ENCODE results near the gene DNM1L. TPM values are rescaled to one million over a fixed set of nuclear protein-coding genes. Genes with fewer than 3 reads are reported as not detected.
A peak's percentile ranks its signal among the peaks of the same experiment; 100 is the strongest.

DNM1L gene
- total RNA-seq, 1 experiment from 2014 or later, result 79.8 TPM

DNA sequence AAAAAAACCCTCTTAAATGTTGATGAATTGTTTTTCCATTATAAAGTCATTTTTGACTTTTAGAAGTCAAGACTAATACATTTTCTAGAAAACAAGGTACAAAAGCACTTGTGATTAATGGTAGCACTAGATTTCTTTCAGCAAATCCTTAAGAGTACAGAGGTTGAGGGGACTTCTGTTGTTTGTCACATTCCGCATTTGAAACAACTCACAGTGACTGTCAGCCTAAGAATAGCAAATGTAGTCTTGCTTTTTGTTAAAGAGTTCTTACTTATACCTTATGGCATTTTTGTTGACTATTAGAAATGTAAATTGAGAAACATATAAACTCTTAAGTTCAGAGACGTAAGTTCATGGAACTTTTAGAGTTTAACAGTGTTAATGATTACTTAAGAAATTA is 60.2 kb downstream of the DNM1L start:
- DNase-seq, result no peak
- TF ChIP-seq, protein P1, sequence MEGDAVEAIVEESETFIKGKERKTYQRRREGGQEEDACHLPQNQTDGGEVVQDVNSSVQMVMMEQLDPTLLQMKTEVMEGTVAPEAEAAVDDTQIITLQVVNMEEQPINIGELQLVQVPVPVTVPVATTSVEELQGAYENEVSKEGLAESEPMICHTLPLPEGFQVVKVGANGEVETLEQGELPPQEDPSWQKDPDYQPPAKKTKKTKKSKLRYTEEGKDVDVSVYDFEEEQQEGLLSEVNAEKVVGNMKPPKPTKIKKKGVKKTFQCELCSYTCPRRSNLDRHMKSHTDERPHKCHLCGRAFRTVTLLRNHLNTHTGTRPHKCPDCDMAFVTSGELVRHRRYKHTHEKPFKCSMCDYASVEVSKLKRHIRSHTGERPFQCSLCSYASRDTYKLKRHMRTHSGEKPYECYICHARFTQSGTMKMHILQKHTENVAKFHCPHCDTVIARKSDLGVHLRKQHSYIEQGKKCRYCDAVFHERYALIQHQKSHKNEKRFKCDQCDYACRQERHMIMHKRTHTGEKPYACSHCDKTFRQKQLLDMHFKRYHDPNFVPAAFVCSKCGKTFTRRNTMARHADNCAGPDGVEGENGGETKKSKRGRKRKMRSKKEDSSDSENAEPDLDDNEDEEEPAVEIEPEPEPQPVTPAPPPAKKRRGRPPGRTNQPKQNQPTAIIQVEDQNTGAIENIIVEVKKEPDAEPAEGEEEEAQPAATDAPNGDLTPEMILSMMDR (conservative IDR thresholded peaks at IDR 0.05), result no peak
- H2AFZ ChIP-seq (ENCODE audit: low read length), result no peak overlapping the region
- no peak overlapping the region for H2AK5ac ChIP-seq (ENCODE audit: insufficient read length, low read length)
- H3K14ac ChIP-seq (ENCODE audit: insufficient read depth, low read length), result no peak overlapping the region
- no peaks in the 10 kb centered on the region for H3K79me2 ChIP-seq (ENCODE audit: insufficient read depth, low read length)
- H3K9me3 ChIP-seq (ENCODE audit: control insufficient read depth, low read depth, low read length), result no peaks in the 10 kb centered on the region
- no peak overlapping the region for H3K4me2 ChIP-seq (ENCODE audit: insufficient read depth, insufficient read length, low read length)
- H3T11ph ChIP-seq (ENCODE audit: low read length), result no peak overlapping the region
- no peak overlapping the region for H4K8ac ChIP-seq (replicated peaks; ENCODE audit: insufficient read length, low read depth, low read length)
- WGBS (ENCODE audit: extremely low coverage, insufficient read length, low lambda C conversion rate), result no CpG with 5 or more reads among the region's 2 CpGs
- Mint-ChIP-seq H3K27me3 (ENCODE audit: low read depth) (no peaks in the 10 kb centered on the region), H3K4me1 (peaks cover 21 to 22% of the 10 kb centered on the region in 2 experiments), H3K9me3 (no peaks in the 10 kb centered on the region), H3K36me3 (ENCODE audit: insufficient read depth in 1 of 3, low read depth in 3 of 3) (peaks cover 25 to 74% (median 73%) of the 10 kb centered on the region in 3 experiments; a peak in 6 of 7 replicates), H3K27ac (peak overlapping the region in 1 of 3 experiments; percentile 12; a peak in 1 of 7 replicates), H3K4me3 (no peak overlapping the region)
- H4K91ac ChIP-seq (ENCODE audit: insufficient read length, low read depth, low read length), result no peak overlapping the region
- no peak overlapping the region for H2BK20ac ChIP-seq (ENCODE audit: low read depth, low read length, poor library complexity, severe bottlenecking)
- H3K4ac ChIP-seq (ENCODE audit: low read depth, low read length), result no peak overlapping the region
- H2BK12ac ChIP-seq (ENCODE audit: insufficient read length, low read depth, low read length), result no peak overlapping the region
- no peak overlapping the region for H2BK120ac ChIP-seq (ENCODE audit: low read depth, low read length, poor library complexity, severe bottlenecking)
- H4K20me1 ChIP-seq (ENCODE audit: control insufficient read depth, insufficient read depth, insufficient read length), result no peaks in the 10 kb centered on the region
- no peak overlapping the region for H2BK5ac ChIP-seq (ENCODE audit: insufficient read length, low read length)
- no peak overlapping the region for H3K56ac ChIP-seq (ENCODE audit: insufficient read length, low read depth, low read length)
- no peaks in the 10 kb centered on the region for H3K27me3 ChIP-seq (ENCODE audit: insufficient read depth, low read length)
- H3K4me1 ChIP-seq (ENCODE audit: insufficient read depth, low read length), result no peaks in the 10 kb centered on the region
- no peak overlapping the region for H4K5ac ChIP-seq (ENCODE audit: insufficient read length, low read depth, low read length)
- H3K23ac ChIP-seq (ENCODE audit: insufficient read length, low read depth, low read length), result no peak overlapping the region
- no peak overlapping the region for H3K9ac ChIP-seq (ENCODE audit: extremely low read depth, insufficient read length, low read length)
- no peak overlapping the region for H3K18ac ChIP-seq (ENCODE audit: insufficient read length, low read depth, low read length)
- H2BK15ac ChIP-seq (ENCODE audit: low read depth, low read length), result no peak overlapping the region
- H3K27ac ChIP-seq (ENCODE audit: insufficient read length, low read depth, low read length), result no peak overlapping the region
- H3K23me2 ChIP-seq (ENCODE audit: insufficient read length, low read depth, low read length, poor library complexity, severe bottlenecking), result no peaks in the 10 kb centered on the region
- no peaks in the 10 kb centered on the region for H3K79me1 ChIP-seq (ENCODE audit: insufficient read depth, low read depth, low read length, poor library complexity, severe bottlenecking)

Data from H9 (cell line).